Upper lobe of left lung (tissue), 4 donors: ENCODE results near the gene SLC12A6.

ENCODE experiments used
- EP300 ChIP-seq, 4 donors: sonication (generic); formaldehyde crosslinking; IDR thresholded peaks; one replicate each; pipeline ENCODE4 v1.5.1; 2017; ENCODE audit warnings: antibody characterized with exemption in 4 of 4, control low read depth in 2 of 4
- POLR2A ChIP-seq, 4 donors: fragments of 450-650 bp; IDR thresholded peaks; one replicate each; pipeline ENCODE4 v1.5.1; 2016 to 2017; ENCODE audit warnings: antibody characterized with exemption in 4 of 4, mild to moderate bottlenecking in 2 of 4
- POLR2AphosphoS5 ChIP-seq, 2 donors: sonication (generic); formaldehyde crosslinking; IDR thresholded peaks; one replicate each; pipeline ENCODE4 v1.5.1; 2017; ENCODE audit warnings: antibody characterized with exemption in 2 of 2
- TF ChIP-seq, protein P1 (sequence below), 6 experiments: fragments of 450-650 bp in 4 of 6; fragments of 200-600 bp in 2 of 6; sonication (generic) in 2 of 6; IDR thresholded peaks; one replicate each; pipeline ENCODE4 v1.5.1; 2016 to 2019; ENCODE audit warnings: antibody characterized with exemption in 6 of 6

GRCh38 chr15:34203305-34203704 is 134.3 kb downstream of the SLC12A6 start:
- TF ChIP-seq POLR2A (IDR thresholded peaks at IDR 0.05) (no peak), EP300 (IDR thresholded peaks at IDR 0.05) (no peak), POLR2AphosphoS5 (IDR thresholded peaks at IDR 0.05) (no peak)
- TF ChIP-seq, protein P1, sequence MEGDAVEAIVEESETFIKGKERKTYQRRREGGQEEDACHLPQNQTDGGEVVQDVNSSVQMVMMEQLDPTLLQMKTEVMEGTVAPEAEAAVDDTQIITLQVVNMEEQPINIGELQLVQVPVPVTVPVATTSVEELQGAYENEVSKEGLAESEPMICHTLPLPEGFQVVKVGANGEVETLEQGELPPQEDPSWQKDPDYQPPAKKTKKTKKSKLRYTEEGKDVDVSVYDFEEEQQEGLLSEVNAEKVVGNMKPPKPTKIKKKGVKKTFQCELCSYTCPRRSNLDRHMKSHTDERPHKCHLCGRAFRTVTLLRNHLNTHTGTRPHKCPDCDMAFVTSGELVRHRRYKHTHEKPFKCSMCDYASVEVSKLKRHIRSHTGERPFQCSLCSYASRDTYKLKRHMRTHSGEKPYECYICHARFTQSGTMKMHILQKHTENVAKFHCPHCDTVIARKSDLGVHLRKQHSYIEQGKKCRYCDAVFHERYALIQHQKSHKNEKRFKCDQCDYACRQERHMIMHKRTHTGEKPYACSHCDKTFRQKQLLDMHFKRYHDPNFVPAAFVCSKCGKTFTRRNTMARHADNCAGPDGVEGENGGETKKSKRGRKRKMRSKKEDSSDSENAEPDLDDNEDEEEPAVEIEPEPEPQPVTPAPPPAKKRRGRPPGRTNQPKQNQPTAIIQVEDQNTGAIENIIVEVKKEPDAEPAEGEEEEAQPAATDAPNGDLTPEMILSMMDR (IDR thresholded peaks at IDR 0.05) = no peak
